Fibroblast of lung (primary cell): ENCODE results near the gene RPS6KL1. TPM values are rescaled to one million over a fixed set of nuclear protein-coding genes. Genes with fewer than 3 reads are reported as not detected.

Source experiments
- DNase-seq, 2 donors: peaks; one replicate each; pipeline versions ENCODE4 v3.0.0 to v3.0.0-alpha.2; 2010; ENCODE audit warnings: low read depth in 2 of 2
- H2AFZ ChIP-seq: 2 replicates; pipeline ENCODE4 v1.5.1; 2012; ENCODE audit warnings: low read length, control low read depth, inconsistent platforms
- H3K27ac ChIP-seq: 2 replicates; pipeline ENCODE4 v1.5.1; 2011; ENCODE audit warnings: low read length, control low read depth; ENCODE audit not compliant: insufficient read depth
- H3K27me3 ChIP-seq: 2 replicates; pipeline ENCODE4 v1.5.1; 2011; ENCODE audit warnings: mild to moderate bottlenecking, low read length; ENCODE audit not compliant: control insufficient read depth, insufficient read depth
- H3K36me3 ChIP-seq: 2 replicates; pipeline ENCODE4 v1.5.1; 2011; ENCODE audit warnings: low read length; ENCODE audit not compliant: control insufficient read depth, insufficient read depth
- H3K4me1 ChIP-seq: 2 replicates; pipeline ENCODE4 v1.5.1; 2011; ENCODE audit warnings: low read length; ENCODE audit not compliant: control insufficient read depth, insufficient read depth; ENCODE audit errors: extremely low read depth
- H3K4me2 ChIP-seq: 2 replicates; pipeline ENCODE4 v1.5.1; 2011; ENCODE audit warnings: low read length, control low read depth; ENCODE audit not compliant: insufficient read depth; ENCODE audit errors: extremely low read depth
- H3K4me3 ChIP-seq, 4 experiments: fragments of 200-600 bp in 1 of 4; sonication (generic) in 1 of 4; replicated peaks in 1 of 4; 2 replicates each; pipeline ENCODE4 v1.5.1; 2011 to 2016; ENCODE audit warnings: low read length in 4 of 4, low read depth in 3 of 4, mild to moderate bottlenecking in 3 of 4, control low read depth in 2 of 4, inconsistent platforms in 1 of 4, mixed read lengths in 1 of 4; ENCODE audit not compliant: insufficient read depth in 1 of 4; ENCODE audit errors: control extremely low read depth in 1 of 4
- H3K79me2 ChIP-seq: 2 replicates; pipeline ENCODE4 v1.5.1; 2012; ENCODE audit warnings: mild to moderate bottlenecking, low read length, inconsistent platforms; ENCODE audit not compliant: control insufficient read depth, insufficient read depth
- H3K9ac ChIP-seq: 2 replicates; pipeline ENCODE4 v1.5.1; 2011; ENCODE audit warnings: mild to moderate bottlenecking, low read length, control low read depth; ENCODE audit not compliant: insufficient read depth
- H3K9me3 ChIP-seq: 2 replicates; pipeline ENCODE4 v1.5.1; 2012; ENCODE audit warnings: low read depth, low read length; ENCODE audit not compliant: control insufficient read depth, insufficient read depth
- H4K20me1 ChIP-seq: 2 replicates; pipeline ENCODE4 v1.5.1; 2011; ENCODE audit warnings: low read length; ENCODE audit not compliant: control insufficient read depth, insufficient read depth; ENCODE audit errors: extremely low read depth
- EZH2 ChIP-seq: IDR thresholded peaks from 2 replicates; pipeline ENCODE4 v1.5.1; 2012; ENCODE audit warnings: low read length, control low read depth, mild to moderate bottlenecking; ENCODE audit errors: missing control alignments
- polyA plus RNA-seq, 2 donors: library from polyadenylated mRNA; depleted of rRNA in 1 of 2; stranded (reverse) in 1 of 2; unstranded in 1 of 2; fragments of >200 nt; gene quantifications; 2 replicates each; pipeline ENCODE4 v1.2.1, GENCODE V29; 2011 to 2012; ENCODE audit warnings: missing spikeins in 1 of 2
- total RNA-seq: library from RNA; depleted of rRNA; stranded (reverse); fragments of >200 nt; gene quantifications from 2 replicates; pipeline ENCODE4 v1.2.1, GENCODE V29; 2014
- TF ChIP-seq, protein P1 (sequence below), 2 donors: IDR thresholded peaks in 1 of 2; conservative IDR thresholded peaks in 1 of 2; 1 replicate in 1 of 2; 2 replicates in 1 of 2; pipeline ENCODE4 v1.5.1; 2011 to 2012; ENCODE audit warnings: low read length in 2 of 2, control low read depth in 1 of 2, inconsistent platforms in 1 of 2, low read depth in 1 of 2, mild to moderate bottlenecking in 1 of 2

The RPS6KL1 gene
- total and polyA plus RNA-seq, 2 donors (not counting 1 experiment from before 2014, with no cell fraction given), result 0.52 to 1.2 TPM

DNA sequence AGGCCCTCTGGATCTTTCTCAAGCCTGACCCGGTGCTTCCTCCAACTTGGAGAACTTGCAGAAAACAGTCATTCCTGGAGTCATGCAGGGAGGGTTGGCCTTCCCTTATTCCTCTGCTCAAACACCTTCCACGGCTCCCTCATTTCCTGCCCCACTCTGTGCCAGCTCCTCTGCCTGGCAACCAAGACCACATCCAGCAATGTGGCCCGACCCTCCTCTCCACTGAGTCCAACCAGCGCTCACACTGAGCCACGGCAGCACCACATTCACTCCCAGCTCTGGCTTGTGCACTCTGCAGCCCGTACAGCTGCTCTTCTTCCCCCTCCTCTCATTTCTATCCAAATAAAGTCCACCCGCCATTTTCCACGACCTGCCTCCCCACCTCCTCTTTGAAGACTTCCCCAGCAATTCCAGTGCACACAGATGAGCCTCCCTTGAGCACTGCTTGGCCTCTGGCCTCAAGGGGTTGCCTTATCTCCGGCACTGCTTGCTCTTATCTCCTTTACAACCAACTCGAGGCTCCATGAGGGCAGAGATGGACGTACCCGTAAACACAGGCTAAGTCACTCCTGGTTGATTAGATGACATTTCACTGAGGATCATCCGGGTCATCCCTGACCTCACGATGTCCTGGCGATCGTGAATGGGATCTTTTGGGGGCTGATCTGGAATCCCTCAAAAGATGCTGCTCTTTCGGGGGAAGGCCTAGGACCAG lies 27.0 kb upstream of the RPS6KL1 start:
- TF ChIP-seq, protein P1, sequence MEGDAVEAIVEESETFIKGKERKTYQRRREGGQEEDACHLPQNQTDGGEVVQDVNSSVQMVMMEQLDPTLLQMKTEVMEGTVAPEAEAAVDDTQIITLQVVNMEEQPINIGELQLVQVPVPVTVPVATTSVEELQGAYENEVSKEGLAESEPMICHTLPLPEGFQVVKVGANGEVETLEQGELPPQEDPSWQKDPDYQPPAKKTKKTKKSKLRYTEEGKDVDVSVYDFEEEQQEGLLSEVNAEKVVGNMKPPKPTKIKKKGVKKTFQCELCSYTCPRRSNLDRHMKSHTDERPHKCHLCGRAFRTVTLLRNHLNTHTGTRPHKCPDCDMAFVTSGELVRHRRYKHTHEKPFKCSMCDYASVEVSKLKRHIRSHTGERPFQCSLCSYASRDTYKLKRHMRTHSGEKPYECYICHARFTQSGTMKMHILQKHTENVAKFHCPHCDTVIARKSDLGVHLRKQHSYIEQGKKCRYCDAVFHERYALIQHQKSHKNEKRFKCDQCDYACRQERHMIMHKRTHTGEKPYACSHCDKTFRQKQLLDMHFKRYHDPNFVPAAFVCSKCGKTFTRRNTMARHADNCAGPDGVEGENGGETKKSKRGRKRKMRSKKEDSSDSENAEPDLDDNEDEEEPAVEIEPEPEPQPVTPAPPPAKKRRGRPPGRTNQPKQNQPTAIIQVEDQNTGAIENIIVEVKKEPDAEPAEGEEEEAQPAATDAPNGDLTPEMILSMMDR (conservative IDR thresholded peaks at IDR 0.05 in 1 of 2, IDR thresholded peaks at IDR 0.05 in 1 of 2; ENCODE audit: low read depth in 1 of 2, low read length in 2 of 2), result no peak
- no peak for TF ChIP-seq EZH2
- Histone ChIP-seq H3K27ac (no peak overlapping the region), H4K20me1 (no peaks in the 10 kb centered on the region), H3K9ac (no peak overlapping the region), H3K9me3 (no peaks in the 10 kb centered on the region), H3K36me3 (no peaks in the 10 kb centered on the region), H3K27me3 (peaks cover 3% of the 10 kb centered on the region), H2AFZ (no peak overlapping the region), H3K4me3 (no peak overlapping the region), H3K4me1 (peaks cover 3% of the 10 kb centered on the region), H3K4me2 (no peak overlapping the region), H3K79me2 (no peaks in the 10 kb centered on the region)
- DNase-seq, result no peak

GRCh38 chr14:74949191-74949601 lies 26.1 kb upstream of the RPS6KL1 start:
- H3K27me3 ChIP-seq, result peaks cover 3% of the 10 kb centered on the region
- no peaks in the 10 kb centered on the region for H4K20me1 ChIP-seq
- peaks cover 3% of the 10 kb centered on the region for H3K4me1 ChIP-seq
- no peak overlapping the region for H3K9ac ChIP-seq
- no peaks in the 10 kb centered on the region for H3K79me2 ChIP-seq
- TF ChIP-seq EZH2, result no peak
- TF ChIP-seq, protein P1 (conservative IDR thresholded peaks at IDR 0.05 in 1 of 2, IDR thresholded peaks at IDR 0.05 in 1 of 2; ENCODE audit: low read depth in 1 of 2, low read length in 2 of 2), result no peak
- no peaks in the 10 kb centered on the region for H3K36me3 ChIP-seq
- H3K4me2 ChIP-seq, result no peak overlapping the region
- no peaks in the 10 kb centered on the region for H3K9me3 ChIP-seq
- no peak for DNase-seq
- no peak overlapping the region for H3K27ac ChIP-seq
- H3K4me3 ChIP-seq, result no peak overlapping the region
- no peak overlapping the region for H2AFZ ChIP-seq

DNA sequence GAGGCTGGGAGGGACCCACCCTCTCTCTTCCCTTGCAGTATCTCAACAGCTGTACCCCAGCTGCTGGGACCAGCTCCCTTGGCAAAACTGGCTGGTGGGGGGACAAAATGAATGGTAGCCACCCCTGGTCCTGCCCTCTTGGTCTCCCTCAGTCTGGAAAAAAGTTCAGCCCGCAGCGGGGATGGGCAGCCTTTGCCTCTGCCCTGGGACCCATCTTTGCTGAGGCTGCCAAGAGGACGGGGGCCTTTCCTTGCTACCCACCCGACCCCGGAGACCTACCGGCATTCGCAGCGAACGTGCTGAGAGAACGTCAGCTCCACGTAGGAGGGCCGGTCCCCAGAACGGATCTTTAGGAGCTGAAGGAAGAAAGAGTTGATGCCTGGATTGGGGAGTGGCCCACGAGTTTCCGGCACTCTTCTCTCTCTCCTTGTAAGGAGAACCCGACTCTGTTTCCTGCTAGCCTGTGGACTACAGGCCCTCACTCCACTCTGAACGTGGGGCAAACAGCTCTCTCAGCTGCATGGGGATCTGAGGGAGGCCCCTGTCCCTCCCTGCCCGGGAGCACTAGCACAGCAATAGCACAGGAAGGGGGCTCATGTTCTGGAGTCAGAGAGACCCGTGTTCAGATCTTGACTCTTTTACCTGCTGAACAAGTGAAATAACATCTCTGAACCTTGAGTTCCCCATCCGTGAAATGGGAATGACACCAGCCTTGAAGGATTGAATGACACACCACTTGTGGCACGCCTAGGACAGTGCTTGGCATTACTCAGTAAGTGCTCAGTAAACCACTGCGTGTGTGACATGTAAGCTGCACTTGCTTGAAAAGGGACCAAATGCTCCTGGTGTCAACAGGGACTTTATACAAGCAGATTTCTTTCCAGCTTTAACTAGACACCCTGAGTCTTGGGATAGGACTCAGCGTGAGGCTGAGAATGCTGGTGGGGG lies 25.4 kb upstream of the RPS6KL1 start:
- H3K9me3 ChIP-seq, result no peaks in the 10 kb centered on the region

More for the DNA sequence above, 25.4 kb upstream of the RPS6KL1 start:
- Histone ChIP-seq H3K4me2 (no peak overlapping the region), H3K4me1 (peaks cover 3% of the 10 kb centered on the region), H3K36me3 (no peaks in the 10 kb centered on the region), H3K9ac (no peak overlapping the region), H3K27me3 (peaks cover 3% of the 10 kb centered on the region), H3K4me3 (no peak overlapping the region), H3K79me2 (no peaks in the 10 kb centered on the region), H4K20me1 (no peaks in the 10 kb centered on the region), H3K27ac (no peak overlapping the region), H2AFZ (no peak overlapping the region)
- TF ChIP-seq, protein P1 (conservative IDR thresholded peaks at IDR 0.05 in 1 of 2, IDR thresholded peaks at IDR 0.05 in 1 of 2; ENCODE audit: low read depth in 1 of 2, low read length in 2 of 2), result no peak
- no peak for TF ChIP-seq EZH2
- DNase-seq, result no peak
